ENCODE measurements around the gene UBL7.
"Not testable (repeated sequence)": the region's sequence is repeated elsewhere in the genome, so short reads cannot be mapped to it uniquely, and the experiment has no call there.

Gene UBL7, protein sequence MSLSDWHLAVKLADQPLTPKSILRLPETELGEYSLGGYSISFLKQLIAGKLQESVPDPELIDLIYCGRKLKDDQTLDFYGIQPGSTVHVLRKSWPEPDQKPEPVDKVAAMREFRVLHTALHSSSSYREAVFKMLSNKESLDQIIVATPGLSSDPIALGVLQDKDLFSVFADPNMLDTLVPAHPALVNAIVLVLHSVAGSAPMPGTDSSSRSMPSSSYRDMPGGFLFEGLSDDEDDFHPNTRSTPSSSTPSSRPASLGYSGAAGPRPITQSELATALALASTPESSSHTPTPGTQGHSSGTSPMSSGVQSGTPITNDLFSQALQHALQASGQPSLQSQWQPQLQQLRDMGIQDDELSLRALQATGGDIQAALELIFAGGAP

GRCh38 chr15:74460871-74461846 is at the start of gene UBL7:
Gene UBL7, minus strand, starts transcription at chr15:74461160. Its CDS starts 2,293 bp downstream, at chr15:74458867.
- DNase-seq = peak; percentile 95 to 96

- no peak for DNase-seq
Observed at GRCh38 chr15:74506515-74506840, 45.5 kb upstream of the UBL7 start.

DNA sequence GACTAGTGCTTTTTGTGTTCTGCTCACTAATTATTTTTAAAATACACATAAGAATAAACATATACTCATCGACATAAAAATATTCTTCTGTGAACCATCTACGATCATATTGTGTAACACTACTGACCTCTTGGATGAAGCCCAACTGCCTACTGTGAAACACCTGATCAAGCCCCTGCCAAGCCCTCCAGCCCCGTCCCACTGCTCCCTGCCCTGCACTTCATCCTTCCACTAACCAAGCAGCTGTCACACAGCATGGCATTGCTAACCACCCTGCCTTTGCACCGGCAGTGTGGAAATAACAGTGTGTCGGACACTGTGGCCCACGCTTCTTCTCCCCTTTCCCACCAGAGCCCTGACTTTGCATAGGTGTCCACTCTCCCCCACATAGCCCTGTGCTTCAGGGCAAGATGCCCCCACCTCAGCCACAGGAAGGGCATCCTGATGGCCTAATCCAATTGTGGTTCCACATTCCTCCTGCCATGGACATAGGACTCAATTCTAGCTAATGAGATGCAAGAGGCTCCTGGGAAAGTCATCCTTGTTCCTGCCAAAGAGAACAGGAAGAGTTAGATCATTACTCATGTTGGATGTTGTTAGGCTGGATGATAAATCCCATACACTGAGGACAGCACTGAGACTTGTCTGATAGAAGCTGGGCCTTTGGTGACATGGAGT is 45.0 kb upstream of the UBL7 start:
- no peak for DNase-seq

- DNase-seq = no peak
Observed at GRCh38 chr15:74504836-74505235, 43.9 kb upstream of the UBL7 start.

- DNase-seq = no peak
Observed at GRCh38 chr15:74504418-74504817, 43.5 kb upstream of the UBL7 start.

DNA sequence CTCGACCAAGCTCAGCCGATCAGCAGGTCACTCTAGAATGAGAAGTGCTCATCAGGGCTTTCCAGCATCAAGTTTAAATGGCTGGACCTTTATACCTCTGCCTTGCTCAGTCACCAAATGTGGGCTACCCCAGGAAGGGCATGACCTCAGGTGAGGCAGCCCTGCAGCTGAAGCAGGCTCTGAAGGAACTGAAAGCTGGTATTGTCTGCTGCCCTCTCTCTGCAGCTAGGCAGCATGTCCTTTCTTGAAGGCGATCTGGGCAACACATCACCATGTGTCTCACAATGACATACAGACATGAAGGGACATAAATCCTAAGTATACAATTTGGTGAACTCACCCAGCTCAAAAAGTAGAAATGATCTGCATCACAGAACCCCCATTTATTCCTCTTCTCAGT is 41.3 kb upstream of the UBL7 start:
- DNase-seq = no peak

DNA sequence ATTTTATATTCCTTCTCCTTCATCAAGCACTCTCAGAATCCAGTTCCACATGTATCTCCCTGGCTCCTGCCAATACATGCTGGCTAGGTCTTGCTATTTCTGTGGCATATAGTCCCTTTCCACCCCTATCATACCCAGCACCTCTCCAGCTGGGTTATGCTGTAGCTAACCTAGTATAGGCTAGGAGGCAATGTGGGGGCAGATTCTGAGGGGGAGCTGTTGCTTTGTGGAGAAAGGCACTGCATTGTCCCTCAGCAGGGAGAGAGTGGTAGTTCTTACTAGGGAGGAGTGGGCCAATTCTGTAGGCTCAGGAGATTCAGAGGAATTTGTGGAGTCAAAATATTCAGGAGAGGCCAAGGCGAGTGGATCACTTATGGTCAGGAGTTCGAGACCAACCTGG is 39.4 kb upstream of the UBL7 start:
- DNase-seq = no peak

DNA sequence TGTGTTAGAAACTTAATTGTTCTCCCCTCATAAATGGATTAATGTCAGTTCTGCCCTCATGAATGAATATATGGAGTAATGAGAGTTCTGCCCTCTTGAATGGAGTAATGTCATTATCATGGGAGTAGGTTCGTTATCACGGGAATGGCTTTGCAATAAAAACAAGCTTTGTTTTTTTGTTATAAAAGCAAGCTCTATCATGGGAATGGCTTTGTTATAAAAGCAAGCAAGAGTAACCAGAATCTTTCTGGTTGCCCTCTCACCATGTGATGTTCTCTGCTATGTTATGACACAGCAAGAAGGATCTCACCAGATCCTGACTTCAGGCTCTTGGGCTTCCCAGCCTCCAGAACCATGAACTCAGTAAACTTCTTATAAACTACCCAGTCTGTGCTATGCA is 38.4 kb upstream of the UBL7 start:
- DNase-seq = no peak

- DNase-seq = no peak
Observed at GRCh38 chr15:74497584-74497983, 36.6 kb upstream of the UBL7 start.

- DNase-seq = no peak
Observed at GRCh38 chr15:74496648-74497047, 35.7 kb upstream of the UBL7 start.

- no peak for DNase-seq
Observed at GRCh38 chr15:74490339-74490689, 29.4 kb upstream of the UBL7 start.

DNA sequence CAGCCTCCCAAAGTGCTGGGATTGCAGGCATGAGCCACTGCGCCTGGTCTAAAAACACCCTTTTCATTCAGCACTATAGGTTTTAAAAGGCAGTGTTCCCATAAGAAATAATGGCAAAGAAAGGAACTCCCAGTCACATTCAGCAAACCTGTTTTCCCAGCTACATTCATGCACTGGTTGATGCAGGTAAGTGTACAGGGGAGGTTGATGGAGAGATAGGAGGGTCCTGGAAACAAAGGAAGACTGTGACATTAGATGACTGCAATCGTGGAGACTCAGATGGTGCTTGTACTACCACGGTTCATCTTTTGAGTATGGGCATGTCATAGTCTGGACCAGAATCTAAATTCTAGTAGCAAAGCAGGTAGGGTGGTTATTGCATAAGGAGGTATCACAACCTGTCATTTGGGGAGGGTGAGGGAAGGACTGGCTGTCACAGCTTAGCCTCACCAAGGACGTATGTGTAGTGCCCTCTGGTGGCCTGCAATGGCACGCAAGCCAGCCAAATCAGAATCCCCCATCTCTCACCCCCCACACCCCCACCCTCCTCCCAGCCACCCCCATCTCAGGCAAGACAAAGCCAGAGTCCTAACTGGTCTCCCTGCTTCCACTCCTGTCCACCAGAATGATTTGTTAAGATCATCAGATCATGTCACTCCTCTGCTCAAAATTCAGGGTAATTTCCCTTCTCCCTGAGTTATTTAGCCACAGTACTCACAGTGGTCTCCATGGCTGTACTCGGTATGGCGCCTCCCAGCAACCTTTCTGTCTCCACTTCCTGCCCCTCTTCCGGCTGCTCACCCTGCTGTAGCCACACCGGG is 28.8 kb upstream of the UBL7 start:
- peak; percentile 71 to 75 for DNase-seq

DNA sequence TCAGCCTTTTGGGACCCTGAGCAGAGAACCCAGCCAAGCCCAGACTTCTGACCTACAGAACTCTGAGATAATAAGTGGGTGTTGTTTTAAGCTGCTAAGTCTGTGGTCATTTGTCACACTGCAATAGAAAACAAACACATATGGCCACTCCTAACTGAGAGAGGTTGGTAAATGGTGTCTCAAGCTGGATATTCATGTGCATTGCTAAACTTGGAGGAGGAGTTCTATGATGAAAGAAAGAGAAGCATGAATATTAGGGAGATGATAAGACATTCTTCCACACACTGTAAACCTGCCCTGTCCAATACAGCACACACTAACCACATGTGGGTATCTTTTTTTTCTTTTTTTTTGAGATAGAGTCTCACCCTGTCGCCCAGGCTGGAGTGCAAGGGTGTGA is 27.8 kb upstream of the UBL7 start:
- DNase-seq = no peak

- DNase-seq = no peak
Observed at GRCh38 chr15:74482661-74483060, 21.7 kb upstream of the UBL7 start.

DNA sequence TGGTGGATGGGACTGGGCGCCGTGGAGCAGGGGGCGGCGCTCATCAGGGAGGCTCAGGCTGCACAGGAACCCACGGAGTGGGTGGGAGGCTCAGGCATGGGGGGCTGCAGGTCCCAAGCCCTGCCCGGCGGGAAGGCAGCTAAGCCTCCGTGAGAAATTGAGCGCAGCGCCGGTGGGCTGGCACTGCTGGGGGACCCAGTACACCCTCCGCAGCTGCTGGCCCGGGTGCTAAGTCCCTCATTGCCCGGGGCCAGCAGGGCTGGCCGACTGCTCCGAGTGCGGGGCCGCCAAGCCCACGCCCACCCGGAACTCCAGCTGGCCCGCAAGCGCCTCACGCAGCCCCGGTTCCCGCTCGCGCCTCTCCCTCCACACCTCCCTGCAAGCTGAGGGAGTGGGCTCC is 19.4 kb upstream of the UBL7 start:
- DNase-seq = not testable (repeated sequence)

GRCh38 chr15:74471621-74472020 is 10.7 kb upstream of the UBL7 start:
- DNase-seq = not testable (repeated sequence)

GRCh38 chr15:74470631-74471395 is 9.9 kb upstream of the UBL7 start:
- no peak for DNase-seq

DNA sequence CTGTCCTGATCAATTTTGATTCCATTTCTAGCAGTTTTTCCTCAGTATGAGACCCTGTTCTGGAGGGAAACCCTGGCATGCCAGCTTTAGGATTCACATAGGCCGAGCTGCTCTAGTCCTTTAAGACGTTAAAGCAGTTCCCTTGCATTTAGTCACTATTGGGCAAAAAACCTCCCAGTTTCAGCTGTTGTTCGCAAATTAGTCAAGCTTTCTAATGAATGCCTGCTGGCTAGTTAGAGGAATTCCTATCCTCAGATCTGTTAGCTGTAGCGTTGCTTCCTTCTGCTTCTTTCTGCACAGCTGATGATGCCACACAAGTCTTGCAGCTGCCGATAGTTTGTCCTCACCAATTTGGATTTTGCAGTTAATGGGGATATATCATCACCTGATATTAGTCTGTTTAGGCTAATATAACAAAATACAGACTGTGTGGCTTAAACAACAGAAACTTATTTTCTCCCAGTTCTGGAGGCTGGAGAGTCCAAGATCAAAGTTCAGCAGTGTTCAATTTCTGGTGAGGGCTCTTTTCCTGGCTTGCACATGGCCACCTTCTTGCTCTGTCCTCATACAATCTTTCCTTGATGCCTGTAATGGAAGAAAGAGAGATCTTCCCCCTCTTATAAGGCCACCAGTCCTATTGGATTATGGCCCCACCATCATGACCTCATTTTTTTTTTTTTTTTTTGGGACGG is 7.5 kb upstream of the UBL7 start:
- no peak for DNase-seq

GRCh38 chr15:74466570-74466969 is 5.6 kb upstream of the UBL7 start:
- DNase-seq = no peak

GRCh38 chr15:74464897-74465296 is 3.9 kb upstream of the UBL7 start:
- DNase-seq = no peak

DNA sequence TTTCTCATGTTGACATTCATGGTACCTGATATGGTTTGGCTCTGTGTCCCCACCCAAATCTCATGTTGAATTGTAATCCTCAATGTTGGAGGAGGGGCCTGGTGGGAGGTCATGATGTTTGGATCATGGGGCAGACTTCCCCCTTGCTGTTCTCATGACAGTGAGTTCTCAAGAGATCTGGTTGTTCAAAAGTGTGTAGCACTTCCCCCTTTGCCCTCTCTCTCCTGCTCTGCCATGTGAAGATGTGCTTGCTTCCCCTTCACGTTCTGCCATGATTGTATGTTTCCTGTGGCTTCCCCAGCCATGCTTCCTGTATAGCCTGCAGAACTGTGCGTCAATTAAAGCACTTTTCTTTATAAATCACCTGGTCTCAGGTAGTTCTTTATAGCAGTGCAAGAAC is 3.3 kb upstream of the UBL7 start:
- DNase-seq = no peak

Measured in activated CD4-positive, alpha-beta T cell treated with anti-CD3 and anti-CD28 coated beads, Interleukin-2, amount 50 U/mL, for 4 hours (primary cell).